ENCODE results near the gene C11orf98. TPM values are rescaled to one million over a fixed set of nuclear protein-coding genes. Genes with fewer than 3 reads are reported as not detected.
"Not testable (repeated sequence)": the region's sequence is repeated elsewhere in the genome, so short reads cannot be mapped to it uniquely, and the experiment has no call there.

Gene C11orf98
- total RNA-seq, 4 donors from 2014 or later: 32.7 to 48.0 (median 40.8) TPM

- Histone ChIP-seq H3K27me3 (no peaks in the 10 kb centered on the region), H3K27ac (peak overlapping the region; percentile 44 to 89 (median 82)), H3K36me3 (peaks cover 0 to 27% (median 0%) of the 10 kb centered on the region in 3 donors), H3K4me3 (peak overlapping the region in 3 of 4 donors; percentile 66 to 86 (median 75)), H3K9me3 (no peaks in the 10 kb centered on the region), H3K4me1 (peaks cover 0 to 49% (median 31%) of the 10 kb centered on the region in 4 donors)
- DNase-seq (ENCODE audit: low spot score in 2 of 2): no peak
- 76 to 79% methylated on average over 8 of the region's 8 CpGs for WGBS, 2 donors
- no peak for TF ChIP-seq POLR2A (IDR thresholded peaks at IDR 0.05)
- no peak for TF ChIP-seq CTCF (IDR thresholded peaks at IDR 0.05)
- TF ChIP-seq EP300 (IDR thresholded peaks at IDR 0.05): no peak
Observed at GRCh38 chr11:62706850-62707247, 41.8 kb upstream of the C11orf98 start.

GRCh38 chr11:62705880-62706849, 41.2 kb upstream of the C11orf98 start:
- H3K27ac ChIP-seq: peak overlapping the region; percentile 44 to 89 (median 82)
- 5 to 6% methylated on average over 32 to 50 of the region's 73 CpGs for WGBS, 2 donors

GRCh38 chr11:62705413-62705812, 40.4 kb upstream of the C11orf98 start:
- peak overlapping the region; percentile 66 to 86 (median 78) for H3K4me3 ChIP-seq
- H3K27me3 ChIP-seq: no peaks in the 10 kb centered on the region
- H3K36me3 ChIP-seq: peaks cover 0 to 27% (median 0%) of the 10 kb centered on the region in 3 donors
- TF ChIP-seq POLR2A (IDR thresholded peaks at IDR 0.05): no peak
- no peak for TF ChIP-seq CTCF (IDR thresholded peaks at IDR 0.05)
- no peak for TF ChIP-seq EP300 (IDR thresholded peaks at IDR 0.05)
- no peak for DNase-seq (ENCODE audit: low spot score in 2 of 2)
- no peaks in the 10 kb centered on the region for H3K9me3 ChIP-seq
- peaks cover 0 to 46% (median 29%) of the 10 kb centered on the region in 4 donors for H3K4me1 ChIP-seq
- H3K27ac ChIP-seq: peak overlapping the region in 3 of 4 donors; percentile 77 to 89 (median 87)
- 41 to 58% methylated on average over 7 of the region's 7 CpGs for WGBS, 2 donors

More at GRCh38 chr11:62705880-62706849, 41.2 kb upstream of the C11orf98 start:
- H3K36me3 ChIP-seq: peaks cover 0 to 27% (median 0%) of the 10 kb centered on the region in 3 donors
- H3K4me3 ChIP-seq: peak overlapping the region; percentile 66 to 86 (median 78)
- H3K9me3 ChIP-seq: no peaks in the 10 kb centered on the region
- TF ChIP-seq POLR2A (IDR thresholded peaks at IDR 0.05): peak in 1 of 2 donors; percentile 47
- peak; percentile 68 to 75 for TF ChIP-seq EP300 (IDR thresholded peaks at IDR 0.05)
- no peak for TF ChIP-seq CTCF (IDR thresholded peaks at IDR 0.05)
- peak; percentile 91 for DNase-seq (ENCODE audit: low spot score in 2 of 2)
- peaks cover 0 to 49% (median 31%) of the 10 kb centered on the region in 4 donors for H3K4me1 ChIP-seq
- no peaks in the 10 kb centered on the region for H3K27me3 ChIP-seq

- not testable (repeated sequence) for H3K9me3 ChIP-seq; H3K27ac ChIP-seq; H3K4me3 ChIP-seq; H3K27me3 ChIP-seq; DNase-seq (ENCODE audit: low spot score in 2 of 2)
- WGBS, 2 donors: 95 to 97% methylated on average over 4 of the region's 4 CpGs
- H3K4me1 ChIP-seq: peaks cover 0 to 38% (median 22%) of the 10 kb centered on the region in 4 donors
- H3K36me3 ChIP-seq: peaks cover 0 to 34% (median 0%) of the 10 kb centered on the region in 3 donors
Observed at GRCh38 chr11:62703921-62704320, 38.9 kb upstream of the C11orf98 start.

- Histone ChIP-seq H3K36me3 (peaks cover 0 to 34% (median 0%) of the 10 kb centered on the region in 3 donors), H3K27me3 (no peaks in the 10 kb centered on the region), H3K9me3 (no peaks in the 10 kb centered on the region), H3K27ac (no peak overlapping the region), H3K4me3 (no peak overlapping the region), H3K4me1 (peaks cover 0 to 21% (median 15%) of the 10 kb centered on the region in 4 donors)
- DNase-seq (ENCODE audit: low spot score in 2 of 2): no peak
- TF ChIP-seq EP300 (IDR thresholded peaks at IDR 0.05): no peak
- no peak for TF ChIP-seq POLR2A (IDR thresholded peaks at IDR 0.05)
- TF ChIP-seq CTCF (IDR thresholded peaks at IDR 0.05): no peak
- 88 to 97% methylated on average over 11 of the region's 11 CpGs for WGBS, 2 donors
Observed at GRCh38 chr11:62702246-62702645, 37.2 kb upstream of the C11orf98 start.
